GM12865 (cell line): ENCODE measurements around the gene BPIFB1.

ENCODE experiments used
- DNase-seq: peaks from one replicate; pipeline ENCODE4 v3.0.0; 2010; ENCODE audit warnings: low read depth
- H3K4me3 ChIP-seq: 2 replicates; pipeline ENCODE4 v1.5.1; 2011; ENCODE audit warnings: mild to moderate bottlenecking, low read depth, low read length, control low read depth
- TF ChIP-seq, protein P1 (sequence below): IDR thresholded peaks from 2 replicates; pipeline ENCODE4 v1.5.1; 2011; ENCODE audit warnings: low read length, control low read depth, low read depth, inconsistent platforms; ENCODE audit not compliant: insufficient read depth; ENCODE audit errors: missing control alignments

BPIFB1 gene

GRCh38 chr20:33316958-33317357 lies 33.9 kb downstream of the BPIFB1 start:
- no peak for DNase-seq
- no peak overlapping the region for H3K4me3 ChIP-seq
- TF ChIP-seq, protein P1, sequence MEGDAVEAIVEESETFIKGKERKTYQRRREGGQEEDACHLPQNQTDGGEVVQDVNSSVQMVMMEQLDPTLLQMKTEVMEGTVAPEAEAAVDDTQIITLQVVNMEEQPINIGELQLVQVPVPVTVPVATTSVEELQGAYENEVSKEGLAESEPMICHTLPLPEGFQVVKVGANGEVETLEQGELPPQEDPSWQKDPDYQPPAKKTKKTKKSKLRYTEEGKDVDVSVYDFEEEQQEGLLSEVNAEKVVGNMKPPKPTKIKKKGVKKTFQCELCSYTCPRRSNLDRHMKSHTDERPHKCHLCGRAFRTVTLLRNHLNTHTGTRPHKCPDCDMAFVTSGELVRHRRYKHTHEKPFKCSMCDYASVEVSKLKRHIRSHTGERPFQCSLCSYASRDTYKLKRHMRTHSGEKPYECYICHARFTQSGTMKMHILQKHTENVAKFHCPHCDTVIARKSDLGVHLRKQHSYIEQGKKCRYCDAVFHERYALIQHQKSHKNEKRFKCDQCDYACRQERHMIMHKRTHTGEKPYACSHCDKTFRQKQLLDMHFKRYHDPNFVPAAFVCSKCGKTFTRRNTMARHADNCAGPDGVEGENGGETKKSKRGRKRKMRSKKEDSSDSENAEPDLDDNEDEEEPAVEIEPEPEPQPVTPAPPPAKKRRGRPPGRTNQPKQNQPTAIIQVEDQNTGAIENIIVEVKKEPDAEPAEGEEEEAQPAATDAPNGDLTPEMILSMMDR, result no peak

- no peak for DNase-seq
- no peak overlapping the region for H3K4me3 ChIP-seq
- TF ChIP-seq, protein P1, result no peak
Measured at GRCh38 chr20:33317424-33318095, 34.5 kb downstream of the BPIFB1 start.

DNA sequence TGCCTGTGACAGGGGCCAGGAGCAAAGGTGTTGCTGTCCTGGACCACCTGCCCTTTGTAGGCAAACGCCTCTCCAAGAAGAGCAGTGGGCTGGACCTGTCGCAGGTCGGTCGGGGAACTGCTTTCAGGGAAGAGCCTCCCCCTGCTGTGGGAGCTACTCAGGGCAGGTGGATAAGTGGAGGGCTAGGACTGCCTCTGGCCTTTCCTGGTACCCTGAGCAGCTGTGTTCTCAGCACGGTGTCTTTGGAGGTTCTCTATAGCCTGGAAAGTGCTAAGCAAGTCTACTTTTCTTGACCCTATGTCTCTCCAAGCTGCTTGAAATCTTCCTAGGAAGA lies 35.0 kb downstream of the BPIFB1 start:
- TF ChIP-seq, protein P1, result no peak
- no peak for DNase-seq
- H3K4me3 ChIP-seq, result no peak overlapping the region

DNA sequence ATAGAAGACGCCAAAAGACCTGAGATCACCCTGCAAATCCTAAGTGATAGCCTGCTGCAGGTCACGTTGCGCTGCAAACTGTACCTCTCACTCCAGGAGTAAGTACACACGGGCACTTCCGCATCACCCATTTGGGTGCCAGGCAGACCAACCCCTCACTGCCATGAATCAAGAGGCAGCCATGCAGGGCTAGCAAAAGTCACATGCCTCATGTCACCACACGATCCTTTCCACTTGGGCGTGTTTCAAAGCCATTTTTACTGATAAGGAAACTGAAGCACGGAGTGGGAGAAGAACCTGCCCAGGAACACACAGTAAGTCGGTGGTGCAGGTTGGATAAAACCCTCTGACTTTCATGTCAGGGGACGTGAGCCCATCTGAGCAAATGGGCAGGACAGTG lies 37.0 kb downstream of the BPIFB1 start:
- DNase-seq, result no peak
- H3K4me3 ChIP-seq, result no peak overlapping the region
- TF ChIP-seq, protein P1, result no peak

GRCh38 chr20:33322456-33322855 lies 39.4 kb downstream of the BPIFB1 start:
- DNase-seq, result no peak
- TF ChIP-seq, protein P1, result no peak
- H3K4me3 ChIP-seq, result no peak overlapping the region

DNA sequence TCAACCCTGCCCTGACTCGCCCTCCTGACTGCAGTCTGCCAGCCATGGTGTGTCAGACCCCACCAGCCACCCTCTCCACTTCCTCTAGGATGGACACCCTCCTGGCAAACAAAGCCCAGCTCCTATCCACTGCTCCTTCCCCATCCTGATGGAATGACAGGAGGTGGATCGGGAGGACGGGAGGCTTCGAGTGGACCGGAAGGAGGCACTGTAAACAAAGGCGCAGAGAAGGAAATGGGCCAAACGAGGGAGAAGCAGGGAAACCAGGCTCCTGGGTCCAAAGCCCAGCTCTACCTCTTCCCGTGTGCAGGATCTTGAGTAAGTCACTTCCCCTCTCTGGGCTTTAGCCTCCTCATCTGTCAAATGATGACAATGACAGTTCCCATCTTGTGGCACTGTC lies 40.2 kb downstream of the BPIFB1 start:
- DNase-seq, result no peak
- no peak overlapping the region for H3K4me3 ChIP-seq
- TF ChIP-seq, protein P1, result no peak

GRCh38 chr20:33325350-33325749 lies 42.3 kb downstream of the BPIFB1 start:
- H3K4me3 ChIP-seq, result no peak overlapping the region
- TF ChIP-seq, protein P1, result no peak
- DNase-seq, result no peak
